Mesothelial cell of epicardium (in vitro differentiated cells): Measurements from ENCODE around the gene PPARGC1A. TPM values are rescaled to one million over a fixed set of nuclear protein-coding genes. Genes with fewer than 3 reads are reported as not detected.

Source experiments
- DNase-seq, 2 experiments: peaks; one replicate each; pipeline ENCODE4 v3.0.0; 2021; ENCODE audit warnings: low spot score in 2 of 2; ENCODE audit not compliant: unreplicated experiment in 2 of 2
- H3K27ac Mint-ChIP-seq: 2 replicates; pipeline ENCODE4 v1.8.0; 2021; ENCODE audit warnings: mixed read lengths
- H3K27me3 Mint-ChIP-seq: 2 replicates; pipeline ENCODE4 v1.8.0; 2021; ENCODE audit warnings: low read depth, mixed read lengths
- H3K36me3 Mint-ChIP-seq: 2 replicates; pipeline ENCODE4 v1.8.0; 2021; ENCODE audit warnings: mixed read lengths
- H3K4me1 Mint-ChIP-seq: 2 replicates; pipeline ENCODE4 v1.8.0; 2021; ENCODE audit warnings: mixed read lengths
- H3K4me3 Mint-ChIP-seq: 2 replicates; pipeline ENCODE4 v1.8.0; 2021; ENCODE audit warnings: mild to moderate bottlenecking, moderate library complexity, mixed read lengths
- H3K9me3 Mint-ChIP-seq: 2 replicates; pipeline ENCODE4 v1.8.0; 2021; ENCODE audit warnings: mixed read lengths
- CTCF ChIP-seq: fragments of 200-600 bp; sonication (generic); IDR thresholded peaks from one replicate; pipeline ENCODE4 v1.5.0; 2021; ENCODE audit warnings: antibody characterized with exemption; ENCODE audit not compliant: unreplicated experiment
- total RNA-seq: library from RNA; stranded (reverse); gene quantifications from 3 replicates; pipeline ENCODE4 v1.2.1, GENCODE V29; 2021

PPARGC1A gene
- total RNA-seq, 1 donor from 2014 or later: 3.7 TPM

DNA sequence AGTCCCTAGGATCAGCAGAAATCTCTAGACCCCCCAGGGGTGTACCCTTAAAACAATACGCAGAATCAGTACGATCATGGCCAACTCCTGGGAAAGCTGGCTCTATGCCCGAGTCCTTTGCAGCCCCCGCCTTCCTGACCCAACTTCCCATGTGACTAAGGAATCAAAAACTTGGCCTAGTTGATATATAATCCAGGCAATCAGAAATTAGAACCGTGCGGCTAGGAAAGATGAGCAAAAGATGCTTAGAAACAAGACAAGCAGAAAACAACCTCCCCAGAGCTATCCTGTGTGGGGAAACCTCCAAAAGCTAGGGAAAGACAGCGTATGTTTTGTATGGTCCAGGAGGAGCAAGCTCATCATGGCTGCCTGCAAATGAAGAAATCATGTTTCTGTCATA, 110.0 kb downstream of the PPARGC1A start:
- Mint-ChIP-seq H3K9me3 (peaks cover 7% of the 10 kb centered on the region), H3K27ac (no peak overlapping the region), H3K4me3 (no peak overlapping the region), H3K27me3 (peaks cover 5% of the 10 kb centered on the region), H3K36me3 (peaks cover 1% of the 10 kb centered on the region), H3K4me1 (peaks cover 9% of the 10 kb centered on the region)
- TF ChIP-seq CTCF: no peak
- no peak for DNase-seq

- peaks cover 9% of the 10 kb centered on the region for H3K4me1 Mint-ChIP-seq
- H3K4me3 Mint-ChIP-seq: no peak overlapping the region
- H3K27me3 Mint-ChIP-seq: peaks cover 5% of the 10 kb centered on the region
These were observed 110.4 kb downstream of the PPARGC1A start for GRCh38 chr4:23779422-23779821.

GRCh38 chr4:23775694-23776093, 114.2 kb downstream of the PPARGC1A start:
- Mint-ChIP-seq H3K27ac (no peak overlapping the region), H3K36me3 (no peaks in the 10 kb centered on the region), H3K4me3 (no peak overlapping the region), H3K27me3 (peaks cover 5% of the 10 kb centered on the region), H3K4me1 (peaks cover 14% of the 10 kb centered on the region), H3K9me3 (no peaks in the 10 kb centered on the region)
- DNase-seq: no peak
- TF ChIP-seq CTCF: no peak

More at GRCh38 chr4:23779422-23779821, 110.4 kb downstream of the PPARGC1A start:
- H3K27ac Mint-ChIP-seq: no peak overlapping the region
- DNase-seq: no peak
- H3K36me3 Mint-ChIP-seq: peaks cover 1% of the 10 kb centered on the region
- no peak for TF ChIP-seq CTCF
- peaks cover 7% of the 10 kb centered on the region for H3K9me3 Mint-ChIP-seq

GRCh38 chr4:23774909-23775308, 114.9 kb downstream of the PPARGC1A start:
- Mint-ChIP-seq H3K27me3 (peaks cover 5% of the 10 kb centered on the region), H3K4me3 (no peak overlapping the region), H3K4me1 (peaks cover 16% of the 10 kb centered on the region), H3K36me3 (no peaks in the 10 kb centered on the region), H3K9me3 (no peaks in the 10 kb centered on the region), H3K27ac (no peak overlapping the region)
- no peak for TF ChIP-seq CTCF
- DNase-seq: no peak

DNA sequence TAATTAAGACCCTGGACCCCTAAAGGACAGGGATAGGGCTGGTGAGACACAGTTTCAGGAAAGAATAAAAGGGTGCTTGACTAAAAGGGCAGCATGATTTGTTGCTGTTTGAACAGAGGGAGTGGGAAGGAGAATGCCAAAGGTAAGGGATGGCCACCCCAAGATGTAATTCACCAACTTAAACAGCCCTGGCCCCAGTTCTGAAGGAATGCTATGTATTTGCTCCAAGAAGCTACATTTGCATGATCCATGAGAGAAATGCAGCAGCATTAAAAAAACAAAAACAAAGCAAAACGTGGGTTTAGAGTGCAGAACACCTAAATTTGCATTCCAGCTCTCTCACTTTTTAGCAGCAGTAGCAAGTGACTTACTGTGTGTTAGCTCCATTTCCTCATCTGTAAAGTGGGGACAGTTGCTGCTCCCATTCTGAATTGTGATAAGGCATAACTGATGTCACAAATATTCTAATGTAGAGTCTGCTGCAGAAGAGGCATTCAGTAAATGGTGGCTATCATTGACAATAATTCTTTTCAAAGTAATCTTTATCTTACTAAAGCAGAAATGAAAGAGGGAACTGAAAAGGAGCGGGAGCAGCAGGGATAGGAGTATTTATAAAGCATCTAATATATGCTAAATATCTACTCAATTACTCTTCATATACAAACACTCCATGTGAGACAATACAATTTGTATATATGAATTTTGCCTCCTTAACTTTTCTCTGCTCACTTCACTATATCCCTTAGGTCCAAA, 115.8 kb downstream of the PPARGC1A start:
- no peak for DNase-seq
- Mint-ChIP-seq H3K9me3 (no peaks in the 10 kb centered on the region), H3K4me3 (no peak overlapping the region), H3K4me1 (peaks cover 14% of the 10 kb centered on the region), H3K27me3 (peaks cover 5% of the 10 kb centered on the region), H3K27ac (no peak overlapping the region), H3K36me3 (no peaks in the 10 kb centered on the region)
- TF ChIP-seq CTCF: no peak
